Measurements from ENCODE around the gene FAM241A. TPM values are rescaled to one million over a fixed set of nuclear protein-coding genes. Genes with fewer than 3 reads are reported as not detected.
A peak's percentile ranks its signal among the peaks of the same experiment; 100 is the strongest.

FAM241A gene
- total and polyA plus RNA-seq, 9 of the 15 experiments (the other 6 are each of a cell fraction or from before 2014, with no cell fraction given): 2.3 to 8.5 (median 5.3) TPM

- H3K79me2 ChIP-seq (ENCODE audit: control insufficient read depth, insufficient read depth, low read length): no peaks in the 10 kb centered on the region
- no peak overlapping the region for H3K27ac ChIP-seq (ENCODE audit: extremely low read depth, low read depth, low read length)
- no peaks in the 10 kb centered on the region for H3K4me1 ChIP-seq (replicated peaks in 1 of 2; ENCODE audit: control insufficient read depth in 2 of 2, insufficient read depth in 2 of 2, low read length in 2 of 2)
- no peak overlapping the region for H3K4me2 ChIP-seq (ENCODE audit: insufficient read depth, low read length)
- no peaks in the 10 kb centered on the region for H3K36me3 ChIP-seq (ENCODE audit: control insufficient read depth, insufficient read depth, low read length)
- H3K4me3 ChIP-seq: no peak overlapping the region
- no peak for TF ChIP-seq RBM39 (optimal IDR thresholded peaks at IDR 0.05; ENCODE audit: low read depth, low read length)
- TF ChIP-seq MAFG (tag; conservative IDR thresholded peaks at IDR 0.05): 0 out of 2 replicates have a peak, but pooled peaks have one; percentile 5
- no peak for TF ChIP-seq HMG20A (CRISPR knock-in tag; conservative IDR thresholded peaks at IDR 0.05)
- no peak for TF ChIP-seq NFE2L1 (tag; IDR thresholded peaks at IDR 0.05; ENCODE audit: borderline replicate concordance, low read depth)
- TF ChIP-seq ZNF316 (IDR thresholded peaks at IDR 0.05): peak; percentile 19; the same call in 1 of the 2 replicates
- peak; percentile 36; the same call in 1 of the 2 replicates for TF ChIP-seq C11orf30 (IDR thresholded peaks at IDR 0.05; ENCODE audit: low read depth)
- no peaks in the 10 kb centered on the region for H3K27me3 ChIP-seq (ENCODE audit: control insufficient read depth in 2 of 2, insufficient read depth in 2 of 2, low read length in 2 of 2)
- intact Hi-C loops (cut with micrococcal nuclease) (no loop called here), in situ Hi-C loops (cut with MboI) (no loop called here)
- peak overlapping the region; percentile 52 for H2AFZ ChIP-seq (ENCODE audit: low read depth, low read length)
- WGBS (ENCODE audit: insufficient coverage, low coverage, missing lambda C conversion rate): 26% methylated on average over 4 of the region's 4 CpGs
- no peaks in the 10 kb centered on the region for H3K9me3 ChIP-seq (replicated peaks; ENCODE audit: control insufficient read depth, insufficient read depth, low read depth, low read length)
- no peaks in the 10 kb centered on the region for H4K20me1 ChIP-seq (replicated peaks; ENCODE audit: control insufficient read depth, insufficient read depth, low read length)
- DNase-seq (ENCODE audit: extremely low read depth in 1 of 4, low spot score in 3 of 4) (no peak), FAIRE-seq (no peak), ATAC-seq (no peak)
- BruUV-seq (replicated peaks): no TSS peak
- CTCF ChIA-PET (ENCODE audit: low intra/inter-chr PET ratio): no interaction called here
- H3K9me1 ChIP-seq (ENCODE audit: control insufficient read depth, insufficient read depth, low read length): no peaks in the 10 kb centered on the region
- POLR2A ChIA-PET: interaction anchor here (0.7 kb wide), 2 partner anchors 25 to 192 kb away, joined by 4 to 5 read pairs; no protein-coding TSS in a partner anchor
- no peak overlapping the region; a peak in 1 of 4 replicates for H3K9ac ChIP-seq (ENCODE audit: insufficient read depth in 1 of 2, low read depth in 2 of 2, low read length in 2 of 2)
Observed at GRCh38 chr4:112130906-112131305, 14.3 kb upstream of the FAM241A start.

GRCh38 chr4:112136551-112136950 is 8.7 kb upstream of the FAM241A start:
- ATAC-seq (no peak; the same call in 2 of the 3 replicates), DNase-seq (ENCODE audit: extremely low read depth in 1 of 4, low spot score in 3 of 4) (no peak), FAIRE-seq (no peak)
- in situ Hi-C loops (cut with MboI): no loop called here
- 41% methylated on average over 5 of the region's 5 CpGs for WGBS (ENCODE audit: insufficient coverage, low coverage, missing lambda C conversion rate)
- ChIA-PET CTCF (ENCODE audit: low intra/inter-chr PET ratio) (no interaction called here), POLR2A (no interaction called here)
- Histone ChIP-seq H3K27ac (ENCODE audit: extremely low read depth, low read depth, low read length) (no peak overlapping the region), H3K9ac (ENCODE audit: insufficient read depth in 1 of 2, low read depth in 2 of 2, low read length in 2 of 2) (no peak overlapping the region), H2AFZ (ENCODE audit: low read depth, low read length) (peak overlapping the region; percentile 47; the same call in 1 of the 2 replicates), H3K36me3 (ENCODE audit: control insufficient read depth, insufficient read depth, low read length) (no peaks in the 10 kb centered on the region), H3K4me3 (no peak overlapping the region), H3K27me3 (ENCODE audit: control insufficient read depth in 2 of 2, insufficient read depth in 2 of 2, low read length in 2 of 2) (no peaks in the 10 kb centered on the region), H3K79me2 (ENCODE audit: control insufficient read depth, insufficient read depth, low read length) (no peaks in the 10 kb centered on the region), H3K9me1 (ENCODE audit: control insufficient read depth, insufficient read depth, low read length) (no peaks in the 10 kb centered on the region), H3K9me3 (replicated peaks; ENCODE audit: control insufficient read depth, insufficient read depth, low read depth, low read length) (no peaks in the 10 kb centered on the region), H3K4me1 (replicated peaks in 1 of 2; ENCODE audit: control insufficient read depth in 2 of 2, insufficient read depth in 2 of 2, low read length in 2 of 2) (no peaks in the 10 kb centered on the region; a peak in 1 of 5 replicates), H4K20me1 (replicated peaks; ENCODE audit: control insufficient read depth, insufficient read depth, low read length) (no peaks in the 10 kb centered on the region), H3K4me2 (ENCODE audit: insufficient read depth, low read length) (no peak overlapping the region)
- intact Hi-C loops (cut with micrococcal nuclease): no loop called here
- BruUV-seq (replicated peaks): no TSS peak
- no peak for TF ChIP-seq HMGN3 (IDR thresholded peaks at IDR 0.05; ENCODE audit: borderline replicate concordance, extremely low read depth, insufficient read length, low read depth, low read length)
- TF ChIP-seq PTBP1 (IDR thresholded peaks at IDR 0.05; ENCODE audit: low read depth, low read length): no peak
- no peak for TF ChIP-seq PATZ1 (CRISPR knock-in tag; IDR thresholded peaks at IDR 0.05; ENCODE audit: borderline replicate concordance)
- TF ChIP-seq BRCA1 (IDR thresholded peaks at IDR 0.05): no peak
- no peak for TF ChIP-seq BRCA1 (CRISPR knock-in tag; IDR thresholded peaks at IDR 0.05)
- TF ChIP-seq MECOM (CRISPR knock-in tag; IDR thresholded peaks at IDR 0.05): no peak
- no peak for TF ChIP-seq ZNF354B (CRISPR knock-in tag; IDR thresholded peaks at IDR 0.05)

Measured in K562 (cell line).